Non-pigmented ciliary epithelial cell (primary cell): ENCODE data around the gene FMNL2.
"Not testable (repeated sequence)": the region's sequence is repeated elsewhere in the genome, so short reads cannot be mapped to it uniquely, and the experiment has no call there.

Experiments
- DNase-seq: peaks from one replicate; pipeline ENCODE4 v3.0.0-alpha.2; 2010; ENCODE audit warnings: low read depth

Gene FMNL2

GRCh38 chr2:152473151-152473857, 138.3 kb downstream of the FMNL2 start:
- no peak for DNase-seq

DNA sequence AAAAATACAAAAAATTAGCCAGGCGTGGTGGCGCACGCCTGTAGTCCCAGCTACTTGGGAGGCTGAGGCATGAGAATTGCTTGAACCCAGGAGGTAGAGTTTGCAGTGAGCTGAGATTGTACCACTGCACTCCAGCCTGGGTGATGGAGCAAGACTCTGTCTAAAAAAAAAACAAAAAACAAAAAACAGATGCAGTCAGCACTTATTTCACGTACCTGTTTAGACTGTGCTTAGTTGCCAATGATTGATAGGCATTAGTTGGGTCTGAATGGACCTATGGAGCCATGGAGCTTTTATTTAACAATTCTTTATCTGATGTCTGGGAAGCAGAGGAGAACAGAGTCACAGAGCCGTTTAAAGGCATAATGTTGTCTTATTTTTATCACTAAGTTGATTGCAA, 139.5 kb downstream of the FMNL2 start:
- DNase-seq, result not testable (repeated sequence)

GRCh38 chr2:152475982-152476381, 141.0 kb downstream of the FMNL2 start:
- no peak for DNase-seq

GRCh38 chr2:152477347-152478092, 142.5 kb downstream of the FMNL2 start:
- no peak for DNase-seq

- no peak for DNase-seq
Measured at GRCh38 chr2:152479282-152479681, 144.3 kb downstream of the FMNL2 start.

- no peak for DNase-seq
Measured at GRCh38 chr2:152480821-152481399, 145.9 kb downstream of the FMNL2 start.

- DNase-seq, result no peak
Measured at GRCh38 chr2:152481881-152482583, 147.1 kb downstream of the FMNL2 start.

GRCh38 chr2:152483276-152484063, 148.5 kb downstream of the FMNL2 start:
- DNase-seq, result no peak

DNA sequence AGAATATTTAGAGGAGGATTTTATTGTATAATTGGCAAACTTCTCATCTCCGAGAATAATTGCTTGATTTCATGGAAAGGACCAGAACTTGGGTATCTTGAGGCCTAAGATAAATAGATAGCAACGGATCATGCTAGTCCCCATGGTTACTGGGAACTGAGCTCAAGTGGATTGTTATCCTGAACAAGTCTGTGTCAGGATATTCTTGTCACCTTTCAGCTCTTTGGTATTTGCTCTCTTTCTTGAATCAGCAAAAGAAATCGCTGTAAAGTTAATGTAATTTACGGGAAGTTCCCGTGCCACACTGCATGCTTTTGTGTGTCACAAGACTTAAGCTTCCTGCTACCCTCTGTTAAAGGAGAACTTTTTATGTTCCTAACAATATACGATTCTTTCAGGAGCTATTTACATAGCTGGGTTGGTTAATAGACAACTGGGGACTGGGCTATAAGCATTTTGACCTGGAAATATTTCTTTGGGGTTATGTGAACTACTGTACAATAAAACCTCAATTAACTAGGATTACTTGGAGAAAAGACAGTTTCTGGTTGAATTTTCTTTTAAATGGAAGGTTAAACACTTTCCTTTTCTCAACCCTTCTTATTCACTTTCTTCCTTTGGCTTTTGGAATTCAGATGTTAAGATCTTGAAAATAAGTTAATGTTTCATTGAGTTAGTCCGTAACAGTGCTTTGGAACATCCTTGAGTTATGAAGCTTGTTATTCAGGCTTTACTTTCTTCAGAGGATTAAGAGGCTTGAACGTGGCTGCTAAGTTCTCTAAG, 151.2 kb downstream of the FMNL2 start:
- no peak for DNase-seq

- DNase-seq, result no peak
Measured at GRCh38 chr2:152486737-152487400, 151.9 kb downstream of the FMNL2 start.

GRCh38 chr2:152488075-152488474, 153.1 kb downstream of the FMNL2 start:
- no peak for DNase-seq

- DNase-seq, result no peak
Measured at GRCh38 chr2:152489364-152489763, 154.4 kb downstream of the FMNL2 start.

DNA sequence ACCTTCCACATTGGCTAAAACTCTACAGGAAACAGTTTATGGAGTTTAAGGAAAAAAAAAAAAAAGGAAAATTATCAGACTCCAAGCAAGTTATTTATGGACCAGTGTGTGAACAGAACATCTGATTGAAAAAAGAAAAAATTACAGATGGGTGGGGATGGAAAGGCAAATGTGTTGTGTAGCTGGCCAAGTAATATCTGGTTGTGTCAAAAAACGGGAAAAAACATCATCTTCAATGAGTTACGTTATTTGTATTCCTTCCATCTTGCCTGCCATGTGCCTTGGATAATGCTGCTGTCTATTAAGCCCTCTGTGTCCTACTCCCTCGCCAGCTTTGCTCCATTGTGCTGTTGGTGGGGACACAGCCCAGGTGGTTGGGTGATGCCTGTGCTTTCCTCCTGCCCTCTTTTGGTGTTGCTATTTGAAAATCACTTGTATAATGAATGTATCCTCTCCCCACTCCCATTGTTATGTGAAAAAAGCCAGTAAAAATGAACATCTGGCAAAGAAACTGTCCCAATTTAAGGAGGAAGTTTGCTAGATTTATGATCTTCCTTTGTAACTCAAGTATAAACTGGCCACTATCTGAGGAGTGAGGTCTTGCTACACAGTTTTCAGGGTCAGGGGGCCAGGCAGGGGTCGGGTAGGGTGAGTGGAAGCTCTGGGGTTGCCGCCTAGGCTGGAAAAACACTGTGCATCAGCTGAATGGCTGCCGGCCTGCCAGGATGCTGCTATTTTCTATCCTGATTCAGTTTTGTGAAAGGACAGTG, 155.9 kb downstream of the FMNL2 start:
- no peak for DNase-seq

- DNase-seq, result no peak
Measured at GRCh38 chr2:152492131-152492530, 157.2 kb downstream of the FMNL2 start.

GRCh38 chr2:152492911-152493310, 157.9 kb downstream of the FMNL2 start:
- no peak for DNase-seq

DNA sequence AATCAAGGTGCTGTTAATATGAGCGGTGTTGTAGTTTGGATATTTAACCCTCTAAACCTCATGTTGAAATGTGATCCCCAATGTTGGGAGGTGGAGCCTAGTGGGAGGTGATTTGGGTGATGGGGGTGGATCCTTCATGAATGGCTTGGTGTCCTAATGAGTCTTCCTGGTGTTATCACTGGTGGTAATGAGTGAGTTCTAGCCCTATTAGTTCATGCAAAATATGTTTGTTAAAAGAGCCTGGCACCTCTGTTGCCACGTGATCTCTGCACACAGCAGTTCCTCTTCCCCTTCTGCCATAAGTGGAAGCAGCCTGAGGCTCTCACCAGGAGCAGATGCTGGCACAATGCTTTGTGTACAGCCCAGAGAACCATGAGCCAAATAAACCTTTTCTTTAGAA, 158.4 kb downstream of the FMNL2 start:
- DNase-seq, result no peak

DNA sequence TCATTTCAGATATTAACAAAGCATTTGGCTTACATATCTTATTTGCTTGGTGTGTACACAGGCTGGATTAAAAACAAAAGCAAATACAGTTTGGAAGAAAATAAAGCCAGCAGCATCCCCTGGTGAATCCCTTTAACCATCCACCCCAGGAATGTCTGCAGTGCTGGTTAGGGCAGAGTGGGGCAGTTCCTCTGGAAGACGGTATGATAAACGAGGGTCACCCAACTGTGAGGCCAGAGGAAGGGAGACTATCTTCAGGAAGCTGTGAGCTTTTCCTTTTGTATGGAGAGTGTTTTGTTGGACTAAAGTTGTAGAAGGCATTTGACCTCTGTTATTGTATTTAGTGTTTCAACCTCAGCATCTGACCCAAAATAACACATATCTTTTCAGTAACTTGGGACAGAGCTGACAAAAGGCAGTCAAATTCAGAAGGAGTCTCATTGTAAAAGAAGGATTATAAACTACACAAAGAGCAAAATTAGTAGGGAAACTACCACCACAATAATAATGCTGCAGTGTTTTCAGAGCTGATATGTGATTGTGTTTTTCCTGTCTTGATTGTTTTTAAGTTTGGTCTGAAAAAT, 159.1 kb downstream of the FMNL2 start:
- DNase-seq, result no peak

- DNase-seq, result no peak
Measured at GRCh38 chr2:152496371-152496770, 161.4 kb downstream of the FMNL2 start.

DNA sequence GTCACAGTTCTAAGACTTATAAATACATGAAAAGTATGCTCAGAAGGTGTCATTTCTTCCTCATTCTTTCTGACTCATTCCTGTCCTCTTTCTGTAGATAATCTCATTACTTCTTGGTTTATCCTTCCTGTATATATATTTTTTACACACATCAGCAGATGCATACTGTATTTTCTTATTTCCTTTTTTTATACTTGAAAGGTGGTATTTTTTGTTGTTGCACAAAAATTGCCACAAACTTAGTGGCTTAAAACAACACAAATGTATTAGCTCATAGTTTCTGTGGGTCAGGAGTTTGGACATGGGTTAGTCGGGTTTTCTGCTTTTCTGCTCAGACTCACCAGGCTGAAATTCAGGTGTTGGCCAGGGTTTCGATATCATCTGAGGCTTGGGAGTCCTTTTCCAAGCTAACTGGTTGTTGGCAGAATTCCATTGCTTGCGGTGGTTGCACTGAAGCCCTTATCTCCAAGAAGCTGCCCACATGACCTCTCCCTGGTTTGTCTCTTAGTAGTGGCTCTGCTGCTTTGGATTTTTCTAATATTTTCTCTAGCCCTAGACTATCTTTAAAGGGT, 162.6 kb downstream of the FMNL2 start:
- DNase-seq, result peak; percentile 80
